PFSK-1 (cell line): ENCODE data around the gene MAP3K10.

Experiments used
- FOXP2 ChIP-seq: optimal IDR thresholded peaks from 2 replicates; pipeline ENCODE3; 2011; ENCODE audit warnings: borderline replicate concordance, control low read depth, inconsistent platforms; ENCODE audit not compliant: insufficient read depth; ENCODE audit errors: extremely low read length, extremely low read depth
- POLR2AphosphoS5 ChIP-seq: IDR thresholded peaks from 2 replicates; pipeline ENCODE4 v1.6.1; 2012; ENCODE audit warnings: low read depth, mild to moderate bottlenecking, control low read depth, low read length, moderate library complexity
- REST ChIP-seq, 2 experiments: IDR thresholded peaks; 2 replicates each; pipeline versions ENCODE4 v1.6.1 to v1.8.0; 2011 to 2012; ENCODE audit warnings: low read depth in 2 of 2, low read length in 2 of 2, control low read depth in 1 of 2, inconsistent platforms in 1 of 2, mild to moderate bottlenecking in 1 of 2, moderate library complexity in 1 of 2; ENCODE audit not compliant: insufficient read depth in 1 of 2
- SIN3A ChIP-seq: IDR thresholded peaks from 2 replicates; pipeline ENCODE4 v1.6.1; 2012; ENCODE audit warnings: mild to moderate bottlenecking, low read length, moderate library complexity, borderline replicate concordance; ENCODE audit not compliant: insufficient read depth
- TAF1 ChIP-seq: IDR thresholded peaks from 2 replicates; pipeline ENCODE4 v1.6.1; 2012; ENCODE audit warnings: low read length, control low read depth, borderline replicate concordance; ENCODE audit not compliant: insufficient read depth

The MAP3K10 gene

GRCh38 chr19:40254714-40255418 is 63.6 kb downstream of the MAP3K10 start:
- no peak for TF ChIP-seq FOXP2
- TF ChIP-seq POLR2AphosphoS5, result no peak
- no peak for TF ChIP-seq SIN3A
- no peak for TF ChIP-seq REST (IDR thresholded peaks at IDR 0.05; ENCODE audit: insufficient read depth in 1 of 2, low read depth in 2 of 2, low read length in 2 of 2)
- TF ChIP-seq TAF1, result no peak

GRCh38 chr19:40255619-40256166 is 64.5 kb downstream of the MAP3K10 start:
- TF ChIP-seq SIN3A (no peak), POLR2AphosphoS5 (no peak), TAF1 (no peak), FOXP2 (no peak), REST (IDR thresholded peaks at IDR 0.05; ENCODE audit: insufficient read depth in 1 of 2, low read depth in 2 of 2, low read length in 2 of 2) (no peak)

GRCh38 chr19:40256512-40256911 is 65.3 kb downstream of the MAP3K10 start:
- TF ChIP-seq TAF1 (no peak), FOXP2 (no peak), REST (IDR thresholded peaks at IDR 0.05; ENCODE audit: insufficient read depth in 1 of 2, low read depth in 2 of 2, low read length in 2 of 2) (no peak), POLR2AphosphoS5 (no peak), SIN3A (no peak)

- TF ChIP-seq TAF1 (no peak), POLR2AphosphoS5 (no peak), REST (IDR thresholded peaks at IDR 0.05; ENCODE audit: insufficient read depth in 1 of 2, low read depth in 2 of 2, low read length in 2 of 2) (no peak), FOXP2 (no peak), SIN3A (no peak)
These were observed 65.9 kb downstream of the MAP3K10 start for GRCh38 chr19:40257096-40257517.

- TF ChIP-seq FOXP2, result no peak
- no peak for TF ChIP-seq POLR2AphosphoS5
- TF ChIP-seq TAF1, result no peak
- TF ChIP-seq SIN3A, result no peak
- no peak for TF ChIP-seq REST (IDR thresholded peaks at IDR 0.05; ENCODE audit: insufficient read depth in 1 of 2, low read depth in 2 of 2, low read length in 2 of 2)
These were observed 70.4 kb downstream of the MAP3K10 start for GRCh38 chr19:40261631-40262030.
